Endothelial cell of umbilical vein (primary cell): ENCODE results near the gene ARHGAP15. TPM values are rescaled to one million over a fixed set of nuclear protein-coding genes. Genes with fewer than 3 reads are reported as not detected.

Experiments used
- BruUV-seq: library from RNA; stranded (reverse); fragments of 400-500 nt; replicated peaks from 2 replicates; lab custom pipeline; 2021; lab: Mats Ljungman, UMichigan
- CTCF ChIA-PET: fragments of 300-600, 350-600 bp; sonication (Branson Sonifier 250); formaldehyde crosslinking; loops from one replicate; lab custom pipeline; 2021; ENCODE audit warnings: antibody characterized with exemption, inconsistent platforms; lab: Charles Lee
- POLR2A ChIA-PET: fragments of 300-600, 350-600 bp; sonication (Branson Sonifier 250); formaldehyde crosslinking; loops from one replicate; lab custom pipeline; 2021; ENCODE audit warnings: antibody characterized with exemption, inconsistent platforms; lab: Charles Lee
- DNase-seq: peaks from one replicate; pipeline ENCODE4 v3.0.0-alpha.2; 2011; ENCODE audit warnings: low read depth, low spot score
- FAIRE-seq: peaks from 2 replicates; lab custom pipeline; 2011; peaks lifted over from hg19 to GRCh38; lab: Jason Lieb, UNC
- H2AFZ ChIP-seq: 2 replicates; pipeline ENCODE4 v1.6.0; 2012; ENCODE audit warnings: low read depth, low read length, control low read depth, inconsistent platforms
- H3K27ac ChIP-seq: 2 replicates; pipeline ENCODE4 v1.5.1; 2011; ENCODE audit warnings: low read depth, mild to moderate bottlenecking, control low read depth, low read length, moderate library complexity; ENCODE audit not compliant: insufficient read depth
- H3K27me3 ChIP-seq, 2 experiments: 2 replicates each; pipeline versions ENCODE4 v1.6.0 to v1.6.1; 2011; ENCODE audit warnings: low read length in 2 of 2, mixed read lengths in 1 of 2; ENCODE audit not compliant: control insufficient read depth in 2 of 2, insufficient read depth in 2 of 2
- H3K36me3 ChIP-seq, 2 experiments: 2 replicates in 1 of 2; 3 replicates in 1 of 2; pipeline ENCODE4 v1.5.1; 2011; ENCODE audit warnings: low read length in 2 of 2, mild to moderate bottlenecking in 1 of 2, moderate library complexity in 1 of 2; ENCODE audit not compliant: control insufficient read depth in 2 of 2, insufficient read depth in 2 of 2; ENCODE audit errors: extremely low read depth in 1 of 2
- H3K4me1 ChIP-seq: 3 replicates; pipeline ENCODE4 v1.5.1; 2011; ENCODE audit warnings: mild to moderate bottlenecking, low read length; ENCODE audit not compliant: control insufficient read depth, insufficient read depth; ENCODE audit errors: extremely low read depth
- H3K4me2 ChIP-seq: 2 replicates; pipeline ENCODE4 v1.6.1; 2011; ENCODE audit warnings: low read length, control low read depth, mixed read lengths; ENCODE audit not compliant: insufficient read depth
- H3K4me3 ChIP-seq, 3 experiments: fragments of 200-600 bp in 1 of 3; sonication (generic), shearing (Covaris generic) in 1 of 3; replicated peaks in 1 of 3; 2 replicates each; pipeline ENCODE4 v1.5.1; 2011 to 2016; ENCODE audit warnings: control low read depth in 3 of 3, low read length in 3 of 3, mild to moderate bottlenecking in 2 of 3, inconsistent platforms in 1 of 3, low read depth in 1 of 3, moderate library complexity in 1 of 3; ENCODE audit not compliant: insufficient read depth in 1 of 3
- H3K79me2 ChIP-seq: 2 replicates; pipeline ENCODE4 v1.6.0; 2012; ENCODE audit warnings: low read length, inconsistent platforms; ENCODE audit not compliant: control insufficient read depth, insufficient read depth
- H3K9ac ChIP-seq: replicated peaks from 2 replicates; pipeline ENCODE3; 2011; ENCODE audit warnings: low read length, control low read depth; ENCODE audit not compliant: insufficient read depth; ENCODE audit errors: extremely low read depth
- H3K9me1 ChIP-seq: replicated peaks from 3 replicates; pipeline ENCODE4 v1.6.0; 2011; ENCODE audit warnings: mild to moderate bottlenecking, low read length; ENCODE audit not compliant: control insufficient read depth, insufficient read depth; ENCODE audit errors: extremely low read depth
- H3K9me3 ChIP-seq: replicated peaks from 2 replicates; pipeline ENCODE4 v1.5.1; 2012; ENCODE audit warnings: low read length, inconsistent platforms; ENCODE audit not compliant: control insufficient read depth, insufficient read depth
- H4K20me1 ChIP-seq: replicated peaks from 2 replicates; pipeline ENCODE3; 2011; ENCODE audit warnings: mild to moderate bottlenecking, low read length; ENCODE audit not compliant: control insufficient read depth, insufficient read depth; ENCODE audit errors: extremely low read depth
- CTCF ChIP-seq, 2 donors: IDR thresholded peaks; 1 replicate in 1 of 2; 2 replicates in 1 of 2; pipeline ENCODE4 v1.5.1; 2011; ENCODE audit warnings: low read length in 2 of 2, mild to moderate bottlenecking in 2 of 2, moderate library complexity in 2 of 2, control low read depth in 1 of 2, inconsistent platforms in 1 of 2, low read depth in 1 of 2; ENCODE audit not compliant: insufficient read depth in 1 of 2; ENCODE audit errors: extremely low read depth in 1 of 2
- EZH2 ChIP-seq: IDR thresholded peaks from 2 replicates; pipeline ENCODE4 v1.6.1; 2012; ENCODE audit warnings: borderline replicate concordance, low read depth, mild to moderate bottlenecking, moderate library complexity, low read length, inconsistent platforms; ENCODE audit not compliant: severe bottlenecking
- FOS ChIP-seq: IDR thresholded peaks from 2 replicates; pipeline ENCODE4 v1.6.1; 2011; ENCODE audit warnings: mild to moderate bottlenecking, low read length, moderate library complexity, borderline replicate concordance; ENCODE audit not compliant: insufficient read depth
- GATA2 ChIP-seq: IDR thresholded peaks from 2 replicates; pipeline ENCODE4 v1.7.0; 2011; ENCODE audit warnings: low read depth, mild to moderate bottlenecking, moderate library complexity, mixed read lengths, low read length; ENCODE audit not compliant: insufficient read length, insufficient read depth
- MAX ChIP-seq: IDR thresholded peaks from 2 replicates; pipeline ENCODE4 v1.6.1; 2011; ENCODE audit not compliant: insufficient read depth, insufficient read length
- POLR2A ChIP-seq: IDR thresholded peaks from 2 replicates; pipeline ENCODE4 v1.6.1; 2012; ENCODE audit warnings: low read depth, mild to moderate bottlenecking, control low read depth, low read length
- dilution Hi-C: fragments of 300-500 bp; cut with MboI; formaldehyde crosslinking; loops from one replicate; pipeline ENCODE4 v1.15.0; 2019; ENCODE audit warnings: low sequenced_read_pairs; ENCODE audit not compliant: extremely low pct_ligation_motif_present
- intact Hi-C: fragments of 100-400 bp; cut with micrococcal nuclease; formaldehyde crosslinking; loops from one replicate; pipeline ENCODE4 v1.10.0; 2022
- polyA plus RNA-seq, 4 experiments: library from polyadenylated mRNA; depleted of rRNA in 3 of 4; stranded (reverse) in 3 of 4; unstranded in 1 of 4; fragments of >200 nt; gene quantifications; 2 replicates each; pipeline versions ENCODE4 v1.2.1 to v1.2.3, GENCODE V29; 2011 to 2012; ENCODE audit warnings: missing spikeins in 1 of 4
- total RNA-seq: library from RNA; stranded (reverse); gene quantifications from 2 replicates; pipeline ENCODE4 v1.2.3, GENCODE V29; 2021

Gene ARHGAP15
- total and polyA plus RNA-seq, 2 donors (not counting 3 experiments of a cell fraction or from before 2014, with no cell fraction given) = not detected

GRCh38 chr2:143345887-143346787 is 216.9 kb downstream of the ARHGAP15 start:
- H3K9ac ChIP-seq = no peak overlapping the region
- no peak for DNase-seq
- no peak for FAIRE-seq
- no peak overlapping the region for H2AFZ ChIP-seq
- H3K36me3 ChIP-seq = no peaks in the 10 kb centered on the region
- no TSS peak for BruUV-seq
- H3K4me1 ChIP-seq = no peaks in the 10 kb centered on the region
- dilution Hi-C loops = no loop called here
- ChIA-PET POLR2A (no interaction called here), CTCF (no interaction called here)
- H3K9me3 ChIP-seq = no peaks in the 10 kb centered on the region
- TF ChIP-seq MAX (no peak), GATA2 (no peak), POLR2A (no peak), EZH2 (no peak)
- intact Hi-C loops = no loop called here
- no peak overlapping the region for H3K4me2 ChIP-seq
- H3K27ac ChIP-seq = no peak overlapping the region
- H3K79me2 ChIP-seq = no peaks in the 10 kb centered on the region
- H4K20me1 ChIP-seq = no peaks in the 10 kb centered on the region
- H3K27me3 ChIP-seq = no peaks in the 10 kb centered on the region
- no peaks in the 10 kb centered on the region for H3K9me1 ChIP-seq
- no peak overlapping the region for H3K4me3 ChIP-seq

GRCh38 chr2:143347271-143347695 is 218.1 kb downstream of the ARHGAP15 start:
- TF ChIP-seq CTCF (IDR thresholded peaks at IDR 0.05; ENCODE audit: extremely low read depth in 1 of 2, insufficient read depth in 1 of 2, low read depth in 1 of 2, low read length in 2 of 2) = no peak
- TF ChIP-seq FOS = no peak
- no peak for TF ChIP-seq POLR2A
- no peaks in the 10 kb centered on the region for H3K79me2 ChIP-seq
- no peaks in the 10 kb centered on the region for H3K36me3 ChIP-seq
- ChIA-PET POLR2A (no interaction called here), CTCF (no interaction called here)
- FAIRE-seq (no peak), DNase-seq (no peak)
- no peak overlapping the region for H3K4me3 ChIP-seq
- intact Hi-C loops (no loop called here), dilution Hi-C loops (no loop called here)
- H3K9me1 ChIP-seq = no peaks in the 10 kb centered on the region
- no peaks in the 10 kb centered on the region for H4K20me1 ChIP-seq
- no peaks in the 10 kb centered on the region for H3K27me3 ChIP-seq
- no peaks in the 10 kb centered on the region for H3K4me1 ChIP-seq
- no peak overlapping the region for H3K4me2 ChIP-seq
- H2AFZ ChIP-seq = no peak overlapping the region
- H3K9me3 ChIP-seq = no peaks in the 10 kb centered on the region
- no TSS peak for BruUV-seq
- no peak overlapping the region for H3K27ac ChIP-seq
- H3K9ac ChIP-seq = no peak overlapping the region
